ENCODE results near the gene SPHKAP.
"Not testable (repeated sequence)": the region's sequence is repeated elsewhere in the genome, so short reads cannot be mapped to it uniquely, and the experiment has no call there.

Gene SPHKAP

GRCh38 chr2:228094377-228094921 lies 87.0 kb downstream of the SPHKAP start:
- no peak for DNase-seq (ENCODE audit: low read depth)

GRCh38 chr2:228092056-228092455 lies 89.4 kb downstream of the SPHKAP start:
- no peak for DNase-seq (ENCODE audit: low read depth)

GRCh38 chr2:228086561-228086960 lies 94.9 kb downstream of the SPHKAP start:
- no peak for DNase-seq (ENCODE audit: low read depth)

GRCh38 chr2:228084717-228085116 lies 96.8 kb downstream of the SPHKAP start:
- DNase-seq (ENCODE audit: low read depth): no peak

GRCh38 chr2:228083131-228083530 lies 98.4 kb downstream of the SPHKAP start:
- DNase-seq (ENCODE audit: low read depth): no peak

GRCh38 chr2:228082571-228082970 lies 98.9 kb downstream of the SPHKAP start:
- no peak for DNase-seq (ENCODE audit: low read depth)

GRCh38 chr2:228079194-228079593 lies 102.3 kb downstream of the SPHKAP start:
- DNase-seq (ENCODE audit: low read depth): no peak

- DNase-seq (ENCODE audit: low read depth): not testable (repeated sequence)
These were observed 104.8 kb downstream of the SPHKAP start for GRCh38 chr2:228076695-228077094.

- DNase-seq (ENCODE audit: low read depth): no peak
These were observed 108.8 kb downstream of the SPHKAP start for GRCh38 chr2:228072669-228073068.

- no peak for DNase-seq (ENCODE audit: low read depth)
These were observed 114.2 kb downstream of the SPHKAP start for GRCh38 chr2:228067309-228067708.

- no peak for DNase-seq (ENCODE audit: low read depth)
These were observed 115.2 kb downstream of the SPHKAP start for GRCh38 chr2:228066126-228066798.

GRCh38 chr2:228065686-228066085 lies 115.8 kb downstream of the SPHKAP start:
- DNase-seq (ENCODE audit: low read depth): no peak

GRCh38 chr2:228064796-228065315 lies 116.6 kb downstream of the SPHKAP start:
- no peak for DNase-seq (ENCODE audit: low read depth)

- no peak for DNase-seq (ENCODE audit: low read depth)
These were observed 117.5 kb downstream of the SPHKAP start for GRCh38 chr2:228064024-228064423.

- no peak for DNase-seq (ENCODE audit: low read depth)
These were observed 117.9 kb downstream of the SPHKAP start for GRCh38 chr2:228063558-228063957.

GRCh38 chr2:228059735-228060134 lies 121.8 kb downstream of the SPHKAP start:
- no peak for DNase-seq (ENCODE audit: low read depth)

GRCh38 chr2:228056293-228057097 lies 125.0 kb downstream of the SPHKAP start:
- no peak for DNase-seq (ENCODE audit: low read depth)

- DNase-seq (ENCODE audit: low read depth): peak; percentile 24
These were observed 132.5 kb downstream of the SPHKAP start for GRCh38 chr2:228048838-228049490.

GRCh38 chr2:228040995-228041394 lies 140.5 kb downstream of the SPHKAP start:
- DNase-seq (ENCODE audit: low read depth): no peak

GRCh38 chr2:228039752-228040534 lies 141.5 kb downstream of the SPHKAP start:
- peak; percentile 6 for DNase-seq (ENCODE audit: low read depth)

GRCh38 chr2:228038967-228039366 lies 142.5 kb downstream of the SPHKAP start:
- DNase-seq (ENCODE audit: low read depth): no peak

- DNase-seq (ENCODE audit: low read depth): no peak
These were observed 143.6 kb downstream of the SPHKAP start for GRCh38 chr2:228037915-228038314.
